Measurements from ENCODE around the gene LHFPL3. TPM values are rescaled to one million over a fixed set of nuclear protein-coding genes. Genes with fewer than 3 reads are reported as not detected.

LHFPL3 gene
- total RNA-seq, 2 donors from 2014 or later = not detected

GRCh38 chr7:104850374-104850773 is 522.0 kb downstream of the LHFPL3 start:
- Histone ChIP-seq H3K9me3 (no peaks in the 10 kb centered on the region), H3K27ac (no peak overlapping the region), H3K27me3 (replicated peaks; ENCODE audit: insufficient read depth) (no peaks in the 10 kb centered on the region), H3K4me1 (ENCODE audit: control insufficient read depth in 1 of 2, low read depth in 2 of 2) (no peaks in the 10 kb centered on the region), H3K36me3 (no peaks in the 10 kb centered on the region), H3K4me3 (no peak overlapping the region)
- ATAC-seq (ENCODE audit: insufficient number of reproducible peaks, low FRiP score, low read depth) (no peak), DNase-seq (ENCODE audit: low spot score) (no peak)
- TF ChIP-seq, protein P1, sequence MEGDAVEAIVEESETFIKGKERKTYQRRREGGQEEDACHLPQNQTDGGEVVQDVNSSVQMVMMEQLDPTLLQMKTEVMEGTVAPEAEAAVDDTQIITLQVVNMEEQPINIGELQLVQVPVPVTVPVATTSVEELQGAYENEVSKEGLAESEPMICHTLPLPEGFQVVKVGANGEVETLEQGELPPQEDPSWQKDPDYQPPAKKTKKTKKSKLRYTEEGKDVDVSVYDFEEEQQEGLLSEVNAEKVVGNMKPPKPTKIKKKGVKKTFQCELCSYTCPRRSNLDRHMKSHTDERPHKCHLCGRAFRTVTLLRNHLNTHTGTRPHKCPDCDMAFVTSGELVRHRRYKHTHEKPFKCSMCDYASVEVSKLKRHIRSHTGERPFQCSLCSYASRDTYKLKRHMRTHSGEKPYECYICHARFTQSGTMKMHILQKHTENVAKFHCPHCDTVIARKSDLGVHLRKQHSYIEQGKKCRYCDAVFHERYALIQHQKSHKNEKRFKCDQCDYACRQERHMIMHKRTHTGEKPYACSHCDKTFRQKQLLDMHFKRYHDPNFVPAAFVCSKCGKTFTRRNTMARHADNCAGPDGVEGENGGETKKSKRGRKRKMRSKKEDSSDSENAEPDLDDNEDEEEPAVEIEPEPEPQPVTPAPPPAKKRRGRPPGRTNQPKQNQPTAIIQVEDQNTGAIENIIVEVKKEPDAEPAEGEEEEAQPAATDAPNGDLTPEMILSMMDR (IDR thresholded peaks at IDR 0.05) = no peak

- no peak for DNase-seq (ENCODE audit: low spot score)
- Histone ChIP-seq H3K9me3 (no peaks in the 10 kb centered on the region), H3K27ac (no peak overlapping the region), H3K4me1 (ENCODE audit: control insufficient read depth in 1 of 2, low read depth in 2 of 2) (no peaks in the 10 kb centered on the region), H3K27me3 (replicated peaks; ENCODE audit: insufficient read depth) (no peaks in the 10 kb centered on the region), H3K36me3 (no peaks in the 10 kb centered on the region), H3K4me3 (no peak overlapping the region)
- TF ChIP-seq, protein P1 (IDR thresholded peaks at IDR 0.05) = no peak
- no peak for ATAC-seq (ENCODE audit: insufficient number of reproducible peaks, low FRiP score, low read depth)
Observed at GRCh38 chr7:104851268-104851667, 522.9 kb downstream of the LHFPL3 start.

- H3K9me3 ChIP-seq = no peaks in the 10 kb centered on the region
- H3K27ac ChIP-seq = no peak overlapping the region
- no peaks in the 10 kb centered on the region for H3K27me3 ChIP-seq (replicated peaks; ENCODE audit: insufficient read depth)
- DNase-seq (ENCODE audit: low spot score) (no peak), ATAC-seq (ENCODE audit: insufficient number of reproducible peaks, low FRiP score, low read depth) (no peak)
- H3K4me3 ChIP-seq = no peak overlapping the region
- H3K36me3 ChIP-seq = no peaks in the 10 kb centered on the region
- H3K4me1 ChIP-seq (ENCODE audit: control insufficient read depth in 1 of 2, low read depth in 2 of 2) = no peaks in the 10 kb centered on the region
- TF ChIP-seq, protein P1 (IDR thresholded peaks at IDR 0.05) = no peak
Observed at GRCh38 chr7:104852386-104852785, 524.0 kb downstream of the LHFPL3 start.

- DNase-seq (ENCODE audit: low spot score) (no peak), ATAC-seq (ENCODE audit: insufficient number of reproducible peaks, low FRiP score, low read depth) (no peak)
- Histone ChIP-seq H3K4me3 (no peak overlapping the region), H3K9me3 (no peaks in the 10 kb centered on the region), H3K27me3 (replicated peaks; ENCODE audit: insufficient read depth) (no peaks in the 10 kb centered on the region), H3K36me3 (no peaks in the 10 kb centered on the region), H3K27ac (no peak overlapping the region), H3K4me1 (ENCODE audit: control insufficient read depth in 1 of 2, low read depth in 2 of 2) (no peaks in the 10 kb centered on the region)
- TF ChIP-seq, protein P1 (IDR thresholded peaks at IDR 0.05) = no peak
Observed at GRCh38 chr7:104855861-104856260, 527.5 kb downstream of the LHFPL3 start.

DNA sequence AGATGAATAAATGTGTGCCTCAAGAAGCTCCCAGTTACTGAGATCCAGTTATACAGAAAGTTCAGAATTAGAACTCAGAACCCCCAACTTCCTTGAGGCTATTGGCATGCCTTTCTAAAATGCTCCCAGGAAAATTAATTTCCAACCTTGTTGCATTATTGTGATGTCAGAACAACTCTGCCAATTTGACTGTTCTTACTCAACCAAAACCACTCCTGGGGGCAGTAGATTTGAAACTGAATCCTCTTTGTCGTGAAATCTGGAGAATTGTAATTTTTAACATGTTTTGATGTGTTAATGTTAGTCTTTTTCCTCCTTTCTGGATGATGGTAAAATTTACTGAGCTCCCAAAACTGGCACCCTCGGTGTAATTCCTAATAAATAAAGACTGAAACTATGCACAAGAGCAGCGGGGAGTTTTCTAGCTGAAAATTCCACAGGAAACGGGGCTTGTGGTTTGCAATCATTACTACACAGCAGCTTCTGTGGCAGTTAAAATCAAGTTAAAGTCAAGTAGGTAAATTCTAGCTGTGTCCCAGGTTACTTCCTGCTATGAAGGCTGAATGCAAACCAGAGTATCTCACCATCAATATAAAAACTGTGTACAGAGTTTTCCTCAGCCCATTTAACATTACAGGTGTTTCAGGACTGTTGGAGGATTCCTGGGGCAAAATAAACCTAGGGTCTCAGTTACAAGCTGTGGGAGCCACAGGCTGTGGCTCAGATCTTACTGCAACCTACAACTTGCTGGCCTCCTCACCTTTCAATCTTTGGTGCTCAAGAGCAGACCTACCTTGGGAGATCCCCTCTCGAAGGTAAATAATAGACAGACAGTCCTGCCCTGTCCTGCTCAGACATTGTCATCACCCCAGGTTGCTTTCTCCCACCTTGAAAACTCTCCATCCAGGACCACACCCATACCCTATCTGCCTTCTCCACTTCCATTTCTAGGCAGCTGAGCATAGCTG is 529.3 kb downstream of the LHFPL3 start:
- TF ChIP-seq, protein P1 (IDR thresholded peaks at IDR 0.05) = no peak
- DNase-seq (ENCODE audit: low spot score) (no peak), ATAC-seq (ENCODE audit: insufficient number of reproducible peaks, low FRiP score, low read depth) (no peak)
- no peaks in the 10 kb centered on the region for H3K36me3 ChIP-seq
- H3K4me1 ChIP-seq (ENCODE audit: control insufficient read depth in 1 of 2, low read depth in 2 of 2) = no peaks in the 10 kb centered on the region
- no peak overlapping the region for H3K27ac ChIP-seq
- H3K4me3 ChIP-seq = no peak overlapping the region
- H3K27me3 ChIP-seq (replicated peaks; ENCODE audit: insufficient read depth) = peaks cover 2% of the 10 kb centered on the region
- H3K9me3 ChIP-seq = no peaks in the 10 kb centered on the region
